BE2C (cell line): ENCODE results near the gene AKT2.

Source experiments
- DNase-seq: peaks from one replicate; pipeline ENCODE4 v3.0.0-alpha.2; 2020
- H3K27me3 ChIP-seq: fragments of 250-450 bp; sonication (Bioruptor Pico); 2 replicates; pipeline ENCODE4 v1.5.1; 2020; ENCODE audit warnings: mild to moderate bottlenecking
- H3K36me3 ChIP-seq: fragments of 250-450 bp; sonication (Bioruptor Pico); 2 replicates; pipeline ENCODE4 v1.5.1; 2020; ENCODE audit warnings: mild to moderate bottlenecking
- H3K4me1 ChIP-seq: fragments of 250-450 bp; sonication (Bioruptor Pico); 2 replicates; pipeline ENCODE4 v1.5.1; 2020
- H3K4me3 ChIP-seq: 2 replicates; pipeline ENCODE4 v1.5.1; 2011; ENCODE audit warnings: low read depth, low read length
- H3K9me3 ChIP-seq: fragments of 250-450 bp; sonication (Bioruptor Pico); 2 replicates; pipeline ENCODE4 v1.5.1; 2020
- TF ChIP-seq, protein P1 (sequence below): IDR thresholded peaks from 2 replicates; pipeline ENCODE4 v1.5.1; 2012; ENCODE audit warnings: mild to moderate bottlenecking, low read depth, low read length

The AKT2 gene

GRCh38 chr19:40272261-40272660 is 12.9 kb downstream of the AKT2 start:
- no peak for DNase-seq
- peaks cover 8% of the 10 kb centered on the region for H3K36me3 ChIP-seq
- TF ChIP-seq, protein P1, sequence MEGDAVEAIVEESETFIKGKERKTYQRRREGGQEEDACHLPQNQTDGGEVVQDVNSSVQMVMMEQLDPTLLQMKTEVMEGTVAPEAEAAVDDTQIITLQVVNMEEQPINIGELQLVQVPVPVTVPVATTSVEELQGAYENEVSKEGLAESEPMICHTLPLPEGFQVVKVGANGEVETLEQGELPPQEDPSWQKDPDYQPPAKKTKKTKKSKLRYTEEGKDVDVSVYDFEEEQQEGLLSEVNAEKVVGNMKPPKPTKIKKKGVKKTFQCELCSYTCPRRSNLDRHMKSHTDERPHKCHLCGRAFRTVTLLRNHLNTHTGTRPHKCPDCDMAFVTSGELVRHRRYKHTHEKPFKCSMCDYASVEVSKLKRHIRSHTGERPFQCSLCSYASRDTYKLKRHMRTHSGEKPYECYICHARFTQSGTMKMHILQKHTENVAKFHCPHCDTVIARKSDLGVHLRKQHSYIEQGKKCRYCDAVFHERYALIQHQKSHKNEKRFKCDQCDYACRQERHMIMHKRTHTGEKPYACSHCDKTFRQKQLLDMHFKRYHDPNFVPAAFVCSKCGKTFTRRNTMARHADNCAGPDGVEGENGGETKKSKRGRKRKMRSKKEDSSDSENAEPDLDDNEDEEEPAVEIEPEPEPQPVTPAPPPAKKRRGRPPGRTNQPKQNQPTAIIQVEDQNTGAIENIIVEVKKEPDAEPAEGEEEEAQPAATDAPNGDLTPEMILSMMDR = no peak
- H3K27me3 ChIP-seq = no peaks in the 10 kb centered on the region
- no peaks in the 10 kb centered on the region for H3K9me3 ChIP-seq
- no peak overlapping the region for H3K4me3 ChIP-seq
- H3K4me1 ChIP-seq = no peaks in the 10 kb centered on the region; the same call in 1 of the 2 replicates

GRCh38 chr19:40271706-40272105 is 13.4 kb downstream of the AKT2 start:
- Histone ChIP-seq H3K36me3 (peaks cover 5% of the 10 kb centered on the region), H3K4me3 (no peak overlapping the region), H3K4me1 (no peaks in the 10 kb centered on the region; the same call in 1 of the 2 replicates), H3K27me3 (no peaks in the 10 kb centered on the region), H3K9me3 (no peaks in the 10 kb centered on the region)
- no peak for DNase-seq
- TF ChIP-seq, protein P1 = no peak

DNA sequence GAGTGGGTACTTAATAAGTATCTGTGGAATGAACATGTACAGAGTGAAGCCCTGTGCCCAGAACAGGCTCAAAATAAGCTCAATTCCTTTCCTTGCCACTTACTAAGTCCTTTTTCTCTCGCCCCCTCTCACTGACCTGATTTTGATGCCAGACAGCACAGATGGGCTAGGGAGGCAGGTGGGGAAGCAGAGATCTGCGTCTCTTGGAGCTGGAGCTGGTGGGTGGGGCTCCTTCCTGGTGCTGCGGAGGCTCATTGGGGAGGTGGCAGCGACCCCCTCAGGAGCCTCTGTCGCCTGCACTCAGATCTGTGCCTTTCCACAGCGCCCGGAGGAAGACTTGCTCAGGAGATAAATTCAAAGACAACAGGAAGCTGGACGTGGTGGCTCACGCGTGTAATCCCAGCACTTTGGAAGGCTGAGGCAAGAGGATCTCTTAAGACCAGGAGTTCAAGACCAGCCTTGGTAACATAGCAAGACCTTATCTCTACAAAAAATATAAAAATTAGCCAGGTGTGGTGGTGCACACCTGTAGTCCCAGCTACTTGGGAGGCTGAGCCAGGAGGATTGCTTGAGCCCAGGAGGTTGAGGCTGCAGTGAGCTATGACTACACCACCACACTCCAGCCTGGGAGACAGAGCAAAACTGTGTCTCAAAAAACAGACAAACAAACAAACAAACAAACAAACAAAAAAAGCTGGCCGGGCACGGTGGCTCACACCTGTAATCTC is 14.6 kb downstream of the AKT2 start:
- no peaks in the 10 kb centered on the region for H3K9me3 ChIP-seq

DNA sequence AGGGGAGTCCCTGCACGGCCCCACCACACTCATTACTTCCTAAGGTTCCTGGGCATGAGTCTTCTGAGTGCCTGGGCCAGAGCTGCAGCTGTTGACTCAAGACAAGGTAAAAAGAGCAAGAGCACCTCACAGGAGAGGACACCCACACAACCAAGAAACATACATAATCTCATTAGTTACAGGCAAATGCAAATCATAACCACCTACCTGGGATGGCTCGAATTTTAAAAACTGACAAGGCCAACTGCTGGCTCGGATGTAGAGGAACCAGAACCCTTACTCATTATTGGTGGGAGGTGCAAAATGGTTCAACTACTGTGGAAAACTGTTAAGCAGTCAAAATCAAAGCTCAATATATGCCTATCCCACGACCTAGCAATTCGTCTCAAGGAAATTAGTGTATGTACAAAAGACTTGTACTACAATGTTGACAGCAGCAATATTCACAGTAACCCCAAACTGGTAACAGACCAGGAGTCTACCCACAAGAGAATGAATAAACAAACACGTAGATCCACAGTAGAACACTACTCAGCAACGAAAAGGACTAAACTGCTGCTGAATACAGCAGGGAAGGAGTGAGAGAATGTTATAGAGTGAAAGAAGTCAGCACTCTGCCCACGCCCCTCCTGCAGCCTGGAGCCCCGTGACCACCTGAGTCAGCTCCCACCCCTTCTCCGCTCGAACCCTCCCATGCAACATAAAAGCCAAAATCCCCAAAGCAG is 15.8 kb downstream of the AKT2 start:
- TF ChIP-seq, protein P1 = no peak
- Histone ChIP-seq H3K4me3 (no peak overlapping the region), H3K36me3 (peaks cover 11% of the 10 kb centered on the region), H3K27me3 (no peaks in the 10 kb centered on the region), H3K9me3 (no peaks in the 10 kb centered on the region), H3K4me1 (no peaks in the 10 kb centered on the region; the same call in 1 of the 2 replicates)
- DNase-seq = no peak

More for the DNA sequence above, 14.6 kb downstream of the AKT2 start:
- H3K4me3 ChIP-seq = no peak overlapping the region
- H3K4me1 ChIP-seq = no peaks in the 10 kb centered on the region; the same call in 1 of the 2 replicates
- peaks cover 4% of the 10 kb centered on the region; the same call in 1 of the 2 replicates for H3K36me3 ChIP-seq
- H3K27me3 ChIP-seq = no peaks in the 10 kb centered on the region
- TF ChIP-seq, protein P1 = no peak
- DNase-seq = no peak

GRCh38 chr19:40267601-40267997 is 17.5 kb downstream of the AKT2 start:
- Histone ChIP-seq H3K27me3 (no peaks in the 10 kb centered on the region), H3K36me3 (peaks cover 27% of the 10 kb centered on the region), H3K9me3 (no peaks in the 10 kb centered on the region), H3K4me1 (no peaks in the 10 kb centered on the region; the same call in 1 of the 2 replicates), H3K4me3 (no peak overlapping the region)
- TF ChIP-seq, protein P1 = no peak
- no peak for DNase-seq
